SW480 (cell line): ENCODE results near the gene INPP4A.
"Not testable (repeated sequence)": the region's sequence is repeated elsewhere in the genome, so short reads cannot be mapped to it uniquely, and the experiment has no call there.

ENCODE experiments used
- DNase-seq: peaks from one replicate; pipeline ENCODE4 v3.0.0-alpha.2; 2016; ENCODE audit warnings: low spot score

Gene INPP4A

DNA sequence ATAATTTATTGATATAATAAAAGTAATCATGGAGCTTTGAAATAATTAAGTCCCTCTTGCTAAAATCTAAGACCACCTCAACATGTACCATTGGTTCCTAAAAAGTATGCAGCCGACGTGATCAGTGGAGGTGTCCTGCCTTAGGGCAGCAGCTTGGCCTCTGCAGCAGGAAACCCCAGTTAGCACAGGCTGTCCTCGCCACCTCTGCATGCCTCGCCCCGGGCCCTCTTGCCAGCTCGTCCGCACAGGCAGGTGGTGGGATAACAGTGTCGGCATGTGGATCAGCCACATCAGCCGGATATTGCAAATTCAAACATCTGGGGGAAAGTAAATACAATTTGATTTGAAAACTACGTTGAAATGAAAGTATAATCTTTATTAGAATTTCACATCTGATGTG is 140.7 kb downstream of the INPP4A start:
- DNase-seq: no peak

DNA sequence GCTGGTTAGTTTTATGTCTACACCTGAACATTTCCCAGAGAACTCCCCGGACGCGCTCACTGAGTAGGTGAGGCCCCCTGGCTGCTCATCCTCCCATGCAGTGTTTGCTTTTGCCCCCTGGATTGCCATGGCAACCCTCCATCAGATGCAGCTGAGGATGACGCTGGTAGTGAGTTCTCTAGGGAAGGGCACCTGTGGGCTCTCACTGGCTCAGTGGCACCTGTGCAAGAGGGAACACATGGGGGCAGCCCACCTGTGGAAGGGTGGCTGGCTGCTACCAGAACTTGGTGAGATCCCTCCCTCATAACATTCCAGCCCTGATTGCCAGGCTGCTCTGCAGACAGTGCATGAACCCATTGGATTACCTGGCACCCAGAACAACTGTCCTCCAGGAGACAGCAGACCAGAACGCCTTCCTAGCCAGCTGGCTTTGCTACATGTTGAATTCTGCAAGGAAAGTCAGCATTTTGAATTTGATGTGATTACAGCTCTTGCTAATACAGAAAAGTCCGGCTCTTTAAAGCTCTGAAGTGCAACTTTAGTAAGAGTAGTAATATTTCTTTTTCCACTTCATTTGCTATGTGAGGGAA is 142.0 kb downstream of the INPP4A start:
- no peak for DNase-seq

DNA sequence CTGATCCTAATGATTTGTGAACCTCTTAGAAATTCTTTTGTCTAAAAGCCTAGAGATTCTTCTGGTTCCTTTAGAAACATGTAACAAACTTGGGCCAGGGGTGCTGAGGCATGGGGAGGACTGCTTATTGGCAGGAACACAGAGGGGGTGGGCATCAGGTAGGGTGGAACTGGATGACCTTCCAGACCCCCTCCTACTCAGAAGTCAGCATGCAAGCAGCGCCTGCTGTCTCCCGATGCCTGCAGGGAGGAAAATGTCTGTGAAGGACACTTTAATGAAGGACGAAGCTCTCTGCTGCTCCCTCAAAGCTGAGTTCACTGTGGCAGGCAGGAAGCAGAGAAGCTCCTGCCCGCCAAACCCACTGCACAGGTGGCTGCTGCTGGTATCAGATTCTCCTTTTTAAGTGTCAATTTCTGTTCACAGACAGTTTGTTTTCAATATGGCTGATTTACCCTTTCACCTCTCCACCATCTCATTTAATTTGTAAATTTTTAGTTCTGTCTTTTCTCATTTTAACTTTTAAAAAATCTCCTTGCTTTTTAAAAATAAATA is 144.3 kb downstream of the INPP4A start:
- no peak for DNase-seq

DNA sequence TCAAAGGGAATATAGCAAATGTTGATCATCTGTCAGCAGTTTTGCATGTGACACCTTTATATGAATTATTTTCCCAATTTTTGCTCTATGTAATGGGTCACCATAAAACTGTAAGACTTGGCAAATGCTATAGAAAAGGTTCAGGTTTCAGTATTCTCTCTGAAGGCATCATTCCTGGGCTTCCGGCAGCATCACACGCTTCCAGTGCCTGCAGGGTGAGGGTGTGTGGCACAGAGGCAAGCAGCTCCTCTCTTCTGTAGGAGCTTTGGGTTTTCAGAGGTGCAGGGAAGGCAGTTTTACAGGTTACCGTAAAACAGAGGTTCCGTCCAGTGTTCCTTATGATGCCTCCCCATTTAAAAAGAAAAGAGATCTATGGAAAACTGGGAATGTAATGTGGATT is 144.8 kb downstream of the INPP4A start:
- DNase-seq: no peak

DNA sequence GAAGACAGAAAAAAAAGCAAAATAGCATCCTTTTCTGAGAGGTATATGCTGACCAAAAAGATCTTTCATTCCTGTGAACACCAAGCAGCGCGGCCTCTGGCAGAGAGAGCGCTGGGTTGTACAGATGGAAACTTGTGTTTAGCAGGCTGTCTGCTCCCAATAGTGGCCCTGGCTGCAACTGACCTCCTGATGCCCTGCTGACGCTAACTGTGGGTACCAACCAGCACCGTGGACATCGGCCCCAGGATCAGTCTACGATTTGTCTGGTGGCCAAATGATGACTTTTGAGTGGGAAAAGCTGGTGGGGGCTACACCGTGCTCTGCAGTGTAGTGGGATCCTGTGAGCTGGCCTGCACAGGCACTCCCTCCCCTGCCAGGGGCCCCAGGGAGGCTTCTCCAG is 147.9 kb downstream of the INPP4A start:
- DNase-seq: no peak

DNA sequence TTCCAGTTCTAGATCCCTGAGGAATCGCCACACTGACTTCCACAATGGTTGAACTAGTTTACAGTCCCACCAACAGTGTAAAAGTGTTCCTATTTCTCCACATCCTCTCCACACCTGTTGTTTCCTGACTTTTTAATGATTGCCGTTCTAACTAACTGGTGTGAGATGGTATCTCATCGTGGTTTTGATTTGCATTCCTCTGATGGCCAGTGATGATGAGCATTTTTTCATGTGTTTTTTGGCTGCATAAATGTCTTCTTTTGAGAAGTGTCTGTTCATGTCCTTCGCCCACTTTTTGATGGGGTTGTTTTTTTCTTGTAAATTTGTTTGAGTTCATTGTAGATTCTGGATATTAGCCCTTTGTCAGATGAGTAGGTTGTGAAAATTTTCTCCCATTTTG is 150.0 kb downstream of the INPP4A start:
- not testable (repeated sequence) for DNase-seq

DNA sequence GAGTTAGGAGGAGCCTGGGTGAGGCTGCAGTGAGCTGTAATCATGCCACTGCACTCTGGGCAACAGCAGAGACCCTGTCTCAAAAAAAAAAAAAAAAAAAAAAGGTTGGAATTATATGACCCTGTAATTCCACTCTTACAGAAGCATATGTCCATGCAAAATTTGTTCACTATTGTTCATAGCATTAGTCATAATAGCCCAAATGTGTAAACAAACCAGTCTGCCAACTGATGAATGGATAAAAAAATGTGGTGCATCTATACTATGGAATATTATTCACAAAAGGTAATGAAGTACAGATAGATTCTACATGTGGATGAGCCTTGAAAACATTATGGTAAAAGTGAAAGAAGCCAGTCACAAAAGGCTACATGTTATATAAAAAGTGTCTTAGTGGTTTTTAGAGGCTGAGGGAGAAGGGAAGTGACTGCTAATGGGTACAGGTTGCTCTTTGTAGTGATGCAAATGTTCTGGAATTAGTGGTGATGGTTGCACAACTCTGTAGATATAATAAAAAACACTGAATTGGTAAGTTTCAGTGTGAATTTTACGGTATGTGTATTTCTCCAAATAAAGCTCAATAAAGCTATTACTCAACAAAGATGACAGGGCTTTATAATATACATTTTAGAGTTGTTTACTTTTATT is 154.2 kb downstream of the INPP4A start:
- no peak for DNase-seq

DNA sequence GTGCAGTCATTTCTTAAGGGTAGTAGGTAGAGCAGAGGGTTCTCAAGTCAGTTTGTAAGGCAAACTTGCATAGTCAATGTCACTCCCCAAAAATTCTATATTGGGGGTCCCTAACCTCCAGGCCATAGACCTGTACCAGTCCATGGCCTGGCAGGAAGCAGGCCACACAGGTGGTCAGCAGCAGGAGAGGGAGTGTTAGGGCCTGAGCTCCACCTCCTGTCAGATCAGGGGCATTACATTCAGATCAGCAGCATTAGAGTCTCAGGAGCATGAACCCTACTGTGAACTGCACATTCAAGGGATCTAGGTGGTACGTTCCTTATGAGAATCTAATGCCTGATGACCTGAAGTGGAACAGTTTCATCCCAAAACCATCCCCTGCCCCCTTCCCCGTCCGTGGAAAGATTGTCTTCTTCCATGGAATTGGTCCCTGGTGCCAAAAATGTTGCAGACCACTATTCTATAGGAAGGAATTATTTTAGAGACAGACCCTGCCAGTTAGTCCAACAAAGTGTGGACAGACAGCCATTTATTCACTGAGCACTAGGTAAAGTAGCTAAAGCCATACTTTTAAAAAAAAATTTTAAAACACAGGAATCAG is 157.0 kb downstream of the INPP4A start:
- DNase-seq: peak; percentile 64

DNA sequence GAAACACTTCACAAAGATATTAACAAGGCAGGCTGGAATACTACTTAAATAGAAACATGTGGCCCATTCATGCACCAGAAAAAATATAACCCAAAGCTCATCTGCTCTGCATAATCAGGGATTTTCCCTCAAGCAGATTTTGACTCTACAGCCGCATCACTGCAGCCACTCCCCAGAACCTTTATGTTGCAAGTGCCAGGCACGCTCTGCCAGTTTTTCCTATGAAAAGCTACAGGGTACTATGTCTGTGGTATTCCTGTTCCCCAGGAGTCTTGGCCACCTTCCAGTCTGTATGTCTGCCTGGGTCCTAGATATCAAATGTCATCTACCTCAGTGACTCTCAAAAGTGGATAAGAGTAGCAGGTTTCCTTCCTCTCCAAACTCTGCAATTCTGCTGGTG is 159.9 kb downstream of the INPP4A start:
- DNase-seq: no peak

DNA sequence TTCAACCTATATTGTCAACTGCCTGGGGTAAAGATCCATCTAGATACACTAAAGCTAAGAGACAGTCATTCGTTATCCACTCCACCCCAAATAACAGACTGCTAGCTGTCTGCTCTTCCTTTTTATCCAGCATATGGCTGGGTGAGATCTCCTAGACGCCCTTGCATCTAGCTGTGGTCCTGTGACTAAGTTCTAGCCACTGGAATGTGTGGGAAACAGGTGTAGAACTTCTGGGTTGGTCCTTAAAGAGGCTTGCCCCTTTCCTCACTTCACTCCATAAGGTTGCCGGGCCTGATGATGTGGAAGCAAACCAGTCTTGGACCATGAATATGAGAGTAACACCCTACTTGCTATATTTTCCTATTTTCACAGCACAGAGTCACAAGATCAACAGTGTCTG is 160.4 kb downstream of the INPP4A start:
- no peak for DNase-seq

DNA sequence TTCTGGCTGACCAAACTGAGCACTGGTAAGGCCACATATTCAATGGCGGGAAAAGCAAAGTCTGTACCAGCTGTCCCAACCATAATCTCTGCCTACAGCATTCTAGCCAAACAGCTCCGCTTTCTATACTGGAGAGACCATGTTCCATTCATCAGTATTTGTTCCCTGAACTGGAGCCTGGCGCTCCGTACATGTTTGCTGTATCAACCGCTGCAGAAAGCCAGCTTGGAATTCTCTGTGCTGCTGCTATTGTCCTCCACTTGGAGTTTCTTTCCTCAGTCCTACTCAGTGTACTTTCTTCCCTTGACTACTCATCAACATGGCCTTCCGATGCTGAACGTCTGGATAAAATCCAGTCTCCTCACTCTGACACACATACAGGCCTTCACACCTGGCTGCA is 161.8 kb downstream of the INPP4A start:
- DNase-seq: no peak

DNA sequence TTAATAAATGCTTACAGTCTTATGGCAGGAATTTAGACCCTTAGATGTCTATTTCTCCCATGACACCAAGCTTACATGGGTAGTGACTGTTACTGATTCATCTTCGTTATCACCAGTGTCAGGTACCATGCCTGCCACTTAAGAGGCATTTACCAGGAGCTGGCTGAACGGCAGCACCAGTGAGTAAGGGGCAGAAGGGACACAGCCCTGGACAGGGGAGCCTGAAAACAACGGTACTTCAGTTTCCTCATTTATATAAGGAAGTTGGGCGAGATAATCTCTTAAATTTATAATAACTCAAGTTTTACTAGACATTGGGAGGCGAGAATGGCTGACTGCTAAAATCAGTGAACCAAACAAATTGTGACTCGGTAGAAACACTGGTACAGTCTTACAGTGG is 162.4 kb downstream of the INPP4A start:
- no peak for DNase-seq

DNA sequence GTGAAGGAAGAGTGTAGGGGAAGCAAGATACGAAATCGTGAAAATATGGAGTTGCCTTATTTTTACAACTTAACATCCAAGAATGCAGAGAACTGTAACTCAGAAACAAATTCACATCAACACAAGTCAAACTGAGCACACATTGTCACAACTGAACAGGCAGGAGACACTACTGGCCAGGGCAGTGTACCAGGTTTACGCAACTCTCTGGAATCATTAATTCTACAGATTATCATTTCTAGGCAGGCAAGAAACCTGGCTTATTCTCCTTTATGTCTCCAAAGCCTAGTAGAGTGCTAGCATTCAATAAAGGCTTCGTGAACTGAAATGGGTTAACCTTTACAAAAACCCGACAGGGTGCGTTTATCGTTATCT is 163.1 kb downstream of the INPP4A start:
- no peak for DNase-seq

DNA sequence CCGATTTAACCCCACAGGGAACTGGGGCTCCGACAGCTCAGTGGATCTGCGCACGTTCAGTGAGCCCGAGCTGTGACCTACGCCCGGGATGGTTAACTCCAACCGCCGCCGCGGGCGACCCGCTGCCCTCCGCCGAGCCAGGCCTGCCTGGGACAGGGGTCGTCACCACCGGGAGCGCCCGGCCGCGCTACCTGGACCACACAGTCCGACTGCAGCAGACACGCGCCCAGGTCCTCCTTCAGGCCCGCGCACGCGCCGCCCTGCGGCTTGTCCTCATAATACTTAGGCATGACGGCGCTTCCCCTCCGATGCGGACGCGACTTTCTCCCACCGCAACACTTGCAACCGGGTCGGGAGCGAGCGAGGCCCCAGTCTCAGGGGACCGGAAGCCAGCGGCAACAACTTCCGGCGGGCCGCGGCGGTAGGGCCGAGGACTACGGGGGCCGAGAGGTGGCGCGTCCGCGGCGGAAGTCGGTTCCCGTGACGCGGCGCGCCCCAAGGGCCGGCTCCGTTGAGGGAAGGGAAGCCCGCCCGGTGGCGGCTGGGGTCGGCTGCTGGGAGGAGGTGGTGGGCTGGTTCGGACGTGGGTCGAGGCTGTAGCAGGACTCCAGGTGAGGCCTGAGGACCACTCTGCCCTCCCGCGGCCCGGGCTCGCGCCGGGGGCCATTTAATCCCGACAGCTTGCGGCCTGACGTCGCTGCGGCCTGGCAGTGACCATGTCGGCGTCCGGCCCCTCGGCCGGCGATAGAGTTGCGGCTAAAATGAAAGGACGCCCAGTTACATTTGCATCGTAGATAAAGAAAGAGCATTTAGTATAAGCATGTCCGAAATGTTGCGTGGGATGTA is 163.7 kb downstream of the INPP4A start, which contains the start of the genes COA5 and UNC50:
Gene COA5, minus strand, starts transcription at position 397 of the 846 bp plus-strand sequence. Its CDS starts 107 bp downstream, at position 290.
Gene UNC50, plus strand, starts transcription at position 474 of the 846 bp plus-strand sequence. CDS start 1,171 bp downstream, outside the sequence.
- peak; percentile 88 for DNase-seq

DNA sequence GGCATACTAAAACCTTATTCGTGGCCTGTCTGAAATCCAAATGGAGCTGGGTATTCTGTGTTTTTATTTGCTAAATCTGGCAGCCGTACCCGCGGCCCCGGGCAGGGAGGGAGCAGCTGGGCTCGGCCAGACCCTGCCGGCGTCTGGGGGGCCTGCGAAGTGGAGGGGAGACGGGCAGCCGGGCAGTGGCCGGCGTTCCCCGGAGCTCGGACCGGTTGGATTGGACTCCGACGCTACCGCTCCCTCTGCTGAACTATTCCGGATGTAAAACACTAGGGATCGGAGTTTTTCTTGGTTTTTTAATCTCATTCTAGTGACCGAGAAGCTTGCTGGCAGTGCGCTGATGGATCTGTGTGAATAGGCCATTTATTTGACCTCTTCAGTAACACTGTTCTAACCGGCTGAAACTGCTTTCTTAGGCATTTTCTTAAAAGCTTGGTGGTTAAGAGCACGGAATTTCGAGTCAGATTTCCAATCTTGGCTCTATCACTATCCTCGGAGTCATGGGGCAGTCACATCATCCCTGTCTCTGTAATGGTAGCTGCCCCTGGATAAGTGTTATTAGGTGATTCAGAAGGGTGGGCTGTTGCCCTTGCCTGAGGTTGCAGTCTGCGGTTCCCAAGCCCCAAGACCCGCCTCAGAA is 164.4 kb downstream of the INPP4A start:
- peak; percentile 16 for DNase-seq

DNA sequence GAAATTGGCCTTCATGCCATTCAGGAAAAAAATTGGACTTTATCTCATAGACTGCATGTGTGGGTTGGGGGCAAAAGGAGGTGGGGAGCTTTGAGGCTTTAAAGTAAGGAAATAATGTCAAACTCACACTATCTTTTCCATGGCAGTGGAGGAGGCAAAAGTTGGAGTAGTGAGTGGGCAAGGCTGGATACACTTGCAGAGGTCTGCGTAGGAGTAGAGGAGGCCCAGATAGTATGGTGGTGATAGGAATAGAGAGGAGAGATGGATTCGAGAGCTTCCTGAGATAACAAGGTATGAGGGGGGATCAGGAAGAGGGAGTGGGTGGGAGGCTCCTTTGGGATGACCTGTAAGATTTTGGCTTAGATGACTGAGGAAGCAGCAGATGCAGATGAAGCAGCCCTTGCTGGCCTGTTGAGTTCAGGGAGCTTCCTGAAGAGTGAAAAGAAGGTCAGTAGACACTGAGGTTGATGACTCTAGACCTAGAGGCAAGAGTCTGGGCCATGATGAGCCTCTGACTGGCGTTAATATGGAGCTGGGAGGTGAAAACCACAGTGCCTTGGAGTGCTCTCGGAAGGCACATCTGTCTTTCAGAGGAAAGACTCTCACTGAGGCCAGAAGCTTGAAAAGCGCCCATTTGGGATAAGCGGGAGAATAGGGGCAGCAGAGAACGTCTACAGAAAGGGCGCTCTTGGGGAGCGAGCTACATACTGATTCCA is 169.5 kb downstream of the INPP4A start:
- DNase-seq: no peak

DNA sequence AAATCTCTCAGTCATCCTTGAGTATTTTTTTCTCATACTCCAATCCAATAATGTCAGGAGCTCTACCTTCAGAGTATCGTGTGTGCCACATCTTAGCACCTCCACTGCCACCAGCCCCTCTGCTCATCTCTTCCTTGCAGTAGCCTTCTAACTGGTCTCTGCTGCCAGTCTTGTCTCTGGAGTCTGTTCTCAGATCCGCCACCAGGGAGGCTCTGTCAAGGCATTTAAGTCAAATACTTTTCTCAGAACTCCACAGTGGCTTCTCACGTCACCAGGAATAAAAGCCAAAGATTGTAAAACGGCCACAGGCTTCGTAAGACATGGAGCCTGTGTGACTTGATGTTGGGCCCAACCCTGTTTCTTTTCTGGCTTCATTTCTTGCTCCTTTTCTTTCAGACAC is 170.8 kb downstream of the INPP4A start:
- DNase-seq: no peak

DNA sequence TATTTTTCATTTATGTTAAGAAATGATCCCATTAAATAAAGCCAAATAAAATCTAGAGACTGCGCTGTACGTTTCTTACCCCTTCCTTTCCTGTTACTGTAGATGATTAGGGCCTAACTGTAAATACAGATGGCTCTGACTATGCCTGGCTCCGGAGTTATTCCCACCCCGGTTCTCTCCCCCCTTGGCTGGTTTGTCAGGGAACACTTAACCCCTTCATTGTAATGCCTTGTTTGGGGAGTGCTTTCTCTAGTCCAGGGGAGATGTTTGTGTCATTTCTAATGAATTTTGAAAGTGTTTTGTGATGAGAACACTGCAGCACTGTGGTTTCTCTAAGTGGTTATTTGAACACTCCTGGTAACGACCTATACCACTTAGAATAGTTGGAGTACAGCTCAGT is 172.5 kb downstream of the INPP4A start:
- no peak for DNase-seq

DNA sequence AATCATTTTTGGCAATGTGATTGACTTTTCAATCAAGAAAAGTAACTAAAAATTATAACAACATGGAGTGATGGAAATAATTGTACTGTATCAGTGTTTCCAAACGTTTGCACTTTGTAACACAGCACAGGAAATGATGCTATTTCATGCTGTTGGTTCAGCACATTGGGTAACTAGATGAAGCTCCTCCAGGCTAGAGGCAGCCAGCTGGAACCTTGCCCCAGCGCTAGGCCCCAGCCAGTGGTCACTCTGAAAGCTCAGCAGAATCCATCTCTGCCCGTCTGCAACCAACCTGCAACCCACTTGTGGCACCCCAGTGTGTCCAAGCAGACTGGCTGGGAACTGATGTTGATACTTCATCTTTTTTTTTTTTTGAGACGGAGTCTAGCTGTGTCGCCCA is 179.0 kb downstream of the INPP4A start:
- DNase-seq: no peak

DNA sequence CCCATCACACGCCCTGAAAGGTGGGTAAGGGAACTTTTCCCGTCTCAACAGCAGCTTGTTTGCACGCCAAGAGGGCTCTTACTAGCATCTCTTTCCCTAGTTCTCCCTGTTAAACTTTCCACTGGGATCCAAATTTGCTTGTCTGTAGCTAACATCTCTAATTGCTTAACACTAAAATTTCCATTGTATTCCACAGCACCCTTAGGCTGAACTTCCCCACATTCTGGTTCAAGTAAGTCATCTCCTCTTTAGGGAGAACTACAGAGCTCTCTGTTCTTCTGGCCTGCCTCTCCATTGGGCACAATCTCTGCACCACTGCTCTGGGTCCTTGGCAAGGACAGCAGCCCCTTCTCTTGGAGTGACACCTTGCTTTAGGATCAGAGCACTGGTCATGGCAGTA is 187.7 kb downstream of the INPP4A start:
- no peak for DNase-seq

DNA sequence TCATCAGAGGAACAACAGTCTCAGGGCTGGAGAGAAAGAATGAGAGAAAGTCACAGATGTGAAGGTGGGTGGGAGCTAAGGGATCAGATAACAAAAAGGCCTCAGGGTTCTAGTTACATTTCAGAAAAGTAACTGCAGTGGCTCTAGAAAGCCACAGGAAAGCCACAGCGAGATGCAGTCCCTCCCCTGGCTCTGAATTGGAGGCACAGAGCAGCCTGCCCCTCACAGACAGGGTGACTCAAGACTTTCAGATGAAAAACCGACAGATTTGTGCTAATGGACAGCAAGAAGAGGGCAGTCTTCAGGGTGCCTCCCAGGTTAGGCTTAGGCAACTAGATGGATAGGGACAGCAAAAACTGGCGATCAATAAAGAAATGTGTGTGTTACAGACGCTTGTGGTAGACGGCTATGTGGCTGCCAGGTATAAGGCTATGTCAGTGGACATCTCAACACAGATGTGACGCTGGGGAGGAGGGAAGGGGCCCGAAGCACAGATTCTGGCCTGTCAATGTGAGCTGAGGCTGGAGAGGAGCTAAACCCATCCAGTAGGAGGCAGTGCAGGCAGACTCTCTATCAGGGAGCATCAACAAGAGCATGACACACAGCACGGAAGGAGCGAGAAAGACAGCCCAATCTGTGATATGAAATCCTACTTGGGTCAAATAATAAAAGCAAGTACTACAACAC is 189.9 kb downstream of the INPP4A start:
- DNase-seq: peak; percentile 11
